A549 (cell line): Measurements from ENCODE around the gene CACNA2D2.

ENCODE experiments used
- CBX8 ChIP-seq: fragments of 200-600 bp; sonication (generic); IDR thresholded peaks from 2 replicates; pipeline ENCODE4 v1.6.1; 2016
- EP300 ChIP-seq, 2 experiments: fragments of >200 bp; sonication (Bioruptor Twin); formaldehyde crosslinking; IDR thresholded peaks; 2 replicates in 1 of 2; 3 replicates in 1 of 2; pipeline ENCODE4 v1.6.1; 2016 to 2017
- FOSL2 ChIP-seq, 2 experiments: fragments of 450-650 bp in 1 of 2; fragments of >200 bp in 1 of 2; sonication (Bioruptor Twin) in 1 of 2; formaldehyde crosslinking; IDR thresholded peaks; 2 replicates each; pipeline versions ENCODE4 v1.5.0 to v1.6.1; 2016 to 2020; ENCODE audit warnings: mild to moderate bottlenecking in 1 of 2, moderate library complexity in 1 of 2
- HOXA7 ChIP-seq: fragments of 250-450 bp; sonication (Bioruptor Pico); IDR thresholded peaks from 2 replicates; pipeline ENCODE4 v1.5.0; 2020; ENCODE audit warnings: mild to moderate bottlenecking, moderate library complexity
- JUN ChIP-seq, 2 experiments: fragments of >200 bp; sonication (Bioruptor Twin); formaldehyde crosslinking; IDR thresholded peaks; 2 replicates in 1 of 2; 3 replicates in 1 of 2; pipeline ENCODE4 v1.6.1; 2016 to 2017
- KDM1A ChIP-seq: fragments of 200-600 bp; sonication (generic); IDR thresholded peaks from 2 replicates; pipeline ENCODE4 v1.6.1; 2016; ENCODE audit warnings: low read depth, mild to moderate bottlenecking
- PHF8 ChIP-seq: fragments of 200-600 bp; sonication (generic); IDR thresholded peaks from 2 replicates; pipeline ENCODE4 v1.6.1; 2016; ENCODE audit warnings: low read depth, mild to moderate bottlenecking, antibody characterized with exemption, moderate library complexity, borderline replicate concordance
- RAD21 ChIP-seq, 2 experiments: fragments of >200 bp in 1 of 2; sonication (Bioruptor Twin) in 1 of 2; formaldehyde crosslinking in 1 of 2; IDR thresholded peaks in 1 of 2; conservative IDR thresholded peaks in 1 of 2; 2 replicates in 1 of 2; 3 replicates in 1 of 2; pipeline ENCODE4 v1.6.1; 2012 to 2018; ENCODE audit warnings: inconsistent platforms in 1 of 2
- SMC3 ChIP-seq: fragments of >200 bp; sonication (Bioruptor Twin); formaldehyde crosslinking; IDR thresholded peaks from 3 replicates; pipeline ENCODE4 v1.6.1; 2018; ENCODE audit warnings: inconsistent platforms
- ZFP36 ChIP-seq: fragments of 450-650 bp; IDR thresholded peaks from 2 replicates; pipeline ENCODE4 v1.6.1; 2014; ENCODE audit warnings: borderline replicate concordance; ENCODE audit not compliant: partially characterized antibody
- TF ChIP-seq, protein P1 (sequence below): fragments of 450-650 bp; IDR thresholded peaks from 2 replicates; pipeline ENCODE4 v1.6.1; 2014; ENCODE audit warnings: antibody characterized with exemption
- TF ChIP-seq, protein P2 (sequence below): fragments of >200 bp; sonication (Bioruptor Twin); formaldehyde crosslinking; IDR thresholded peaks from 3 replicates; pipeline ENCODE4 v1.5.1; 2016
- TF ChIP-seq, protein P3 (sequence below): IDR thresholded peaks from 2 replicates; pipeline ENCODE4 v1.6.1; 2012
- TF ChIP-seq, protein P4 (sequence below): fragments of 200-600 bp; sonication (generic); IDR thresholded peaks from 2 replicates; pipeline ENCODE4 v1.6.1; 2016; ENCODE audit warnings: antibody characterized with exemption, mild to moderate bottlenecking, moderate library complexity

DNA sequence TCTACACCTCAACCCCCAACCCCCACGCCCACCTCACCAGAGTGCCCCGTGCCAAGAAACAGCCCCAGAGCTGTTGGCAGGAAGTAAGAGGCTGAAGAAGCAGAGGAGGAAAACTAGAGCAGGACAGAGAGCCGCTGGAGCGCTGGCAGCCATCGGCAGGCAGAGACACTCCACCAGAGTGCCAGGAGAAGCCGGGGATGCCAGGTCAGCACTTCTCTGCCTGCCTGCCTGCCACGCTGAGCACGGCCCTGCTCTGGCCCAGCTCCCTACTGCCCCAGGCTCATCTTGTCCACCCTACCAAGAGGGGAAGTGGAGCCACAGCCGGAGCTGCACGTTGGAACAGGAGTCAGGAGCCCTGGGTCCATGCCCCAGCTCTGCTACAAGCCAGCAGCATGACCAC, 29.7 kb downstream of the CACNA2D2 start:
- TF ChIP-seq, protein P1, sequence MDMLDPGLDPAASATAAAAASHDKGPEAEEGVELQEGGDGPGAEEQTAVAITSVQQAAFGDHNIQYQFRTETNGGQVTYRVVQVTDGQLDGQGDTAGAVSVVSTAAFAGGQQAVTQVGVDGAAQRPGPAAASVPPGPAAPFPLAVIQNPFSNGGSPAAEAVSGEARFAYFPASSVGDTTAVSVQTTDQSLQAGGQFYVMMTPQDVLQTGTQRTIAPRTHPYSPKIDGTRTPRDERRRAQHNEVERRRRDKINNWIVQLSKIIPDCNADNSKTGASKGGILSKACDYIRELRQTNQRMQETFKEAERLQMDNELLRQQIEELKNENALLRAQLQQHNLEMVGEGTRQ = no peak
- TF ChIP-seq, protein P2, sequence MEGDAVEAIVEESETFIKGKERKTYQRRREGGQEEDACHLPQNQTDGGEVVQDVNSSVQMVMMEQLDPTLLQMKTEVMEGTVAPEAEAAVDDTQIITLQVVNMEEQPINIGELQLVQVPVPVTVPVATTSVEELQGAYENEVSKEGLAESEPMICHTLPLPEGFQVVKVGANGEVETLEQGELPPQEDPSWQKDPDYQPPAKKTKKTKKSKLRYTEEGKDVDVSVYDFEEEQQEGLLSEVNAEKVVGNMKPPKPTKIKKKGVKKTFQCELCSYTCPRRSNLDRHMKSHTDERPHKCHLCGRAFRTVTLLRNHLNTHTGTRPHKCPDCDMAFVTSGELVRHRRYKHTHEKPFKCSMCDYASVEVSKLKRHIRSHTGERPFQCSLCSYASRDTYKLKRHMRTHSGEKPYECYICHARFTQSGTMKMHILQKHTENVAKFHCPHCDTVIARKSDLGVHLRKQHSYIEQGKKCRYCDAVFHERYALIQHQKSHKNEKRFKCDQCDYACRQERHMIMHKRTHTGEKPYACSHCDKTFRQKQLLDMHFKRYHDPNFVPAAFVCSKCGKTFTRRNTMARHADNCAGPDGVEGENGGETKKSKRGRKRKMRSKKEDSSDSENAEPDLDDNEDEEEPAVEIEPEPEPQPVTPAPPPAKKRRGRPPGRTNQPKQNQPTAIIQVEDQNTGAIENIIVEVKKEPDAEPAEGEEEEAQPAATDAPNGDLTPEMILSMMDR = no peak
- no peak for TF ChIP-seq EP300 (IDR thresholded peaks at IDR 0.05)
- TF ChIP-seq SMC3 = no peak
- TF ChIP-seq, protein P3, sequence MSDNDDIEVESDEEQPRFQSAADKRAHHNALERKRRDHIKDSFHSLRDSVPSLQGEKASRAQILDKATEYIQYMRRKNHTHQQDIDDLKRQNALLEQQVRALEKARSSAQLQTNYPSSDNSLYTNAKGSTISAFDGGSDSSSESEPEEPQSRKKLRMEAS = no peak
- no peak for TF ChIP-seq ZFP36
- no peak for TF ChIP-seq JUN (IDR thresholded peaks at IDR 0.05)
- no peak for TF ChIP-seq FOSL2 (IDR thresholded peaks at IDR 0.05)
- no peak for TF ChIP-seq FOSL2 (CRISPR knock-in tag; IDR thresholded peaks at IDR 0.05)
- no peak for TF ChIP-seq KDM1A
- TF ChIP-seq PHF8 = no peak
- no peak for TF ChIP-seq CBX8
- TF ChIP-seq HOXA7 = no peak
- TF ChIP-seq RAD21 (conservative IDR thresholded peaks at IDR 0.05 in 1 of 2, IDR thresholded peaks at IDR 0.05 in 1 of 2) = no peak
- TF ChIP-seq, protein P4, sequence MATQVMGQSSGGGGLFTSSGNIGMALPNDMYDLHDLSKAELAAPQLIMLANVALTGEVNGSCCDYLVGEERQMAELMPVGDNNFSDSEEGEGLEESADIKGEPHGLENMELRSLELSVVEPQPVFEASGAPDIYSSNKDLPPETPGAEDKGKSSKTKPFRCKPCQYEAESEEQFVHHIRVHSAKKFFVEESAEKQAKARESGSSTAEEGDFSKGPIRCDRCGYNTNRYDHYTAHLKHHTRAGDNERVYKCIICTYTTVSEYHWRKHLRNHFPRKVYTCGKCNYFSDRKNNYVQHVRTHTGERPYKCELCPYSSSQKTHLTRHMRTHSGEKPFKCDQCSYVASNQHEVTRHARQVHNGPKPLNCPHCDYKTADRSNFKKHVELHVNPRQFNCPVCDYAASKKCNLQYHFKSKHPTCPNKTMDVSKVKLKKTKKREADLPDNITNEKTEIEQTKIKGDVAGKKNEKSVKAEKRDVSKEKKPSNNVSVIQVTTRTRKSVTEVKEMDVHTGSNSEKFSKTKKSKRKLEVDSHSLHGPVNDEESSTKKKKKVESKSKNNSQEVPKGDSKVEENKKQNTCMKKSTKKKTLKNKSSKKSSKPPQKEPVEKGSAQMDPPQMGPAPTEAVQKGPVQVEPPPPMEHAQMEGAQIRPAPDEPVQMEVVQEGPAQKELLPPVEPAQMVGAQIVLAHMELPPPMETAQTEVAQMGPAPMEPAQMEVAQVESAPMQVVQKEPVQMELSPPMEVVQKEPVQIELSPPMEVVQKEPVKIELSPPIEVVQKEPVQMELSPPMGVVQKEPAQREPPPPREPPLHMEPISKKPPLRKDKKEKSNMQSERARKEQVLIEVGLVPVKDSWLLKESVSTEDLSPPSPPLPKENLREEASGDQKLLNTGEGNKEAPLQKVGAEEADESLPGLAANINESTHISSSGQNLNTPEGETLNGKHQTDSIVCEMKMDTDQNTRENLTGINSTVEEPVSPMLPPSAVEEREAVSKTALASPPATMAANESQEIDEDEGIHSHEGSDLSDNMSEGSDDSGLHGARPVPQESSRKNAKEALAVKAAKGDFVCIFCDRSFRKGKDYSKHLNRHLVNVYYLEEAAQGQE = no peak
